ENCODE measurements around the gene CHD3. TPM values are rescaled to one million over a fixed set of nuclear protein-coding genes. Genes with fewer than 3 reads are reported as not detected.
"Not testable (repeated sequence)": the region's sequence is repeated elsewhere in the genome, so short reads cannot be mapped to it uniquely, and the experiment has no call there.

The CHD3 gene
- total RNA-seq, 1 donor from 2014 or later = 145 TPM

- intact Hi-C loops (cut with micrococcal nuclease) = loop anchor here (1.0 kb wide), 4 partner anchors 34 to 178 kb away; no protein-coding TSS in a partner anchor
Observed at GRCh38 chr17:7862692-7863437, 25.7 kb upstream of the CHD3 start.

DNA sequence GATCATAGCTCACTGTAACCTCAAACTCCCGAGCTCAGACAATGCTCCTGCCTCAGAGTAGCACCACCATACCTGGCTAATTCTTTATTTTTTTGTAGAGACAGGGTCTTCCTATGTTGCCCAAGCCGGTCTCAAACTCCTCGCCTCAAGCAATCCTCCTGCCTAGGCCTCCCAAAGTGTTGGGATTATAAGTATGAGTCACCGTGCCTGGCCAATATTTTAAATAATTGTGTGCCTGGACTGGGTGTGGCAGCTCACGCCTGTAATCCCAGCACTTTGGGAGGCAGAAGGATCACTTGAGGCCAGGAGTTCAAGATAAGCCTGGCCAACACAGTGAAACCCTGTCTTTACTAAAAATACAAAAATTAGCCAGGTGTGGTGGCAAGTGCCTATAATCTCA lies 24.2 kb upstream of the CHD3 start:
- intact Hi-C loops (cut with micrococcal nuclease) = not testable (repeated sequence)

DNA sequence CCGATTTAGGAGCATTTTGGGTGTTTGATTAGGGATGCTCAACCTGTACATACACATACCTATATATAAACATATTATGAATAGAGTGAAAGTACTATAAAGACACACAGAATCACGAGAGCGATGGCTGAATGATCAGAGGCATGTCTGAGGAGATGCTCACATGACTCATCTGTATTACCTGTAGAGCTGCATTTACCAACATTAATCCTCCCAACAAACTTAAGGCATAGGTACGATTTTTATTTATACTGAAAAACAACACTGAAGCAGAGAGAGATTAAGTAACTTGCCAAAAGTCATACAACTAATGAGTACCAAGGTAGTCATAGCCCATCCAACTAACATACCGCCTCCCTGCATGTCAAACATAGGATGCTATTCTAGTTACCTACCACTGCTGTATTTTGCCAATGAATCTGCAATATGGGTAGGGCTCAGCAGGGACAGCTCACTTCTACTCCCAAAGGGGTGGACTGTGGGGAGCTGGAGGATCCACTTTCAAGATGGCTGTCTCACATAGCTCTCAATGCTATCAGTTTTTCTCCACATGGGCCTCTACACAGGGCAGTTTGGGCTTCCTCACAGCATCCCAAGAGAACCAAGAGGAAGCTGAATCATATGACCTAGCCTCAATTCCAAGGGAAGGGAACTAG lies 23.5 kb upstream of the CHD3 start:
- intact Hi-C loops (cut with micrococcal nuclease) = no loop called here

- intact Hi-C loops (cut with micrococcal nuclease) = no loop called here
Observed at GRCh38 chr17:7867881-7868329, 20.7 kb upstream of the CHD3 start.

- intact Hi-C loops (cut with micrococcal nuclease) = no loop called here
Observed at GRCh38 chr17:7873051-7873450, 15.5 kb upstream of the CHD3 start.

DNA sequence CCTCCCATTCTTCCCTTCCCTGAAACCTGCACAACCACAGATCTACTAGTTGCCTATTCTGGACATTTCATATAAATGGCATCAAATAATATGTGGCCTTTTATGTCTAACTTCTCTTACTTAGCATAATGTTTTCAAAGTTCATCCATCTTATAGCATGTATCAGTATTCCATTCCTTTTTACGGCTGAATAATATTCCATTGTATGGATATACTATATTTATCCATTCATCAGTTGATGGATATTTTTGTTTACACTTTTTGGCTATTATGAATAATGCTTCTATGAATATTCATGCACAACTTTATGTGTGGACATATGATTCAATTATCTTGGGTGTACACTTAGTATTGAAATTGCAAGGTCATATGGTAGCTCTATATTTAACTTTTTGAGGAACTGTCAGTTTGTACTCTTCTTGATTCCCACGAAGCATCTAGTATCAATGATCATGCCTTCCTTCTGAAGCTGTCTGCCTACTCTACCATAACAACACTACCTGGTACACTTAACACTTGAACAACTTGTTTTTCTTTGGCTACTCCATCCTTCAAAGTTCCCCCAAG lies 12.7 kb upstream of the CHD3 start:
- intact Hi-C loops (cut with micrococcal nuclease) = no loop called here

DNA sequence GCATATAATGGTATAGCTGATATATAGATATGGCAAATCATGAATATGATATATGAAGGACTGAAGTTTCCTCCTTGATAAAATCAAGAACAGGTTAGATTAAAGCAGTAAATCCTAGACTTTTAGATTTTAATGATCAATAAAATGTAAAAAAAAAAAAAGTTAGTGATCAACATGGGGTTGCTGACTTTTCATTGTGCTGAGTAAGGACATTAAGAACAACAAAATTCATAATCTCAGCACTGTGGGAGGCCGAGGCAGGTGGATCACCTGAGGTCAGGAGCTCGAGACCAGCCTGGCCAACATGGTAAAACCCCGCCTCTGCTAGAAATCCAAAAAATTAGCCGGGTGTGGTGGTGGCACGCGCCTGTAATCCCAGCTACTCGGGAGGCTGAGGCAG lies 10.4 kb upstream of the CHD3 start:
- intact Hi-C loops (cut with micrococcal nuclease) = no loop called here

GRCh38 chr17:7880076-7880868 lies 8.3 kb upstream of the CHD3 start:
- intact Hi-C loops (cut with micrococcal nuclease) = no loop called here

DNA sequence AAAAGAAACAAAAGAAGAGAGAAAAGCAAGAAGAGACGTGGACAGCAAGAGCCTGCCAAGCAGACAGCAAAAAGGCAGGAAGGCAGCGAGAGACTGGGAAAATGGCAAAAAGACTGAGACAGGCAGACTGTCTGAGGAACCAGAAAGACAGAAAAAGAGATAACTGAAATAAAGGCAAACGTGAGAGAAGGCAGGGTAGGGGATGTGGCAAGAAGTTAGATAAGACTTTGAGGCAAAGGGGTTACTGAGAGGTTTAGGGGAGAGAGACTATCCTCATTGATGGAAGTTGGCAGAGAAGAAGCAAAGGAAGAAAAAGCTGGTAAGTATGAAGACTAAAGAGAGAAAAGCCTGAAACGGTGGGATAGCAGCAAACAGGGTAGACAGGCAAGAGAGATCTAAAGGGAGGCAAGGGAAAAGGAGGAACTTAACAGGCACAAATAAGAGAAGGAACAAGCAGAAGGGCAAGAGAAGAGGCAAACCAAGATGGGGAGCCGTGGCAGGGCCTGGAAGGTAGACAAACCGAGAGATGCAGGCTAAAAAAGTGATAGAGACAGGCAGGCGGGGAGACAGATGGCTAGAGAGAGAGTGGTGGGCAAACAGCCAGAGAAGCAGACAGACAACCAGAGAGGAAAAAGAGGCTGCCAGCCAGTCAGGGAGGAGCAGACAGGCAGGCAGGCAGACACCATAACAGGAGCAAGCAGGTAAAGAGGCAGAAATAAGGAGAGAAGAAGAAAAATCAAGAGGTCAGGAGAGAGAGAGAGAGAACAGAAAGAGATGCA lies 7.1 kb upstream of the CHD3 start:
- intact Hi-C loops (cut with micrococcal nuclease) = no loop called here

DNA sequence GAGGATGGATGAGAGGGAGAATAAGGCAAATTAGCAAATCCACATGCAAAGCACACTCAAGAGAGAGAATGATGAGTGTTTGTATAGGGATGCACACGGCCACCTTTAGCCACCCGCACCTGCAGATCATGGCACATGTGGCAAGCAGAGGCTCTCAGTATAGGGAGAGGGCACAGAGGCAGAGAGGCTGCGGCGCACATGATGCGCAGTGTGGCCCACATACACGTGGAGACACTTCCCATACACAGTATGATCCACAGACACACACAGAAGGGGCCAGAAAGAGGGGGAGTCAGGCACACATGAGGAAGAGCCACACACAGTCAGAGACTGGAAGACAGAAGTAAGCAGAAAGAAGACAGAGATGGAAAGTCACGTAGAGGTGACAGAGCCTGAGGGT lies 6.5 kb upstream of the CHD3 start:
- intact Hi-C loops (cut with micrococcal nuclease) = no loop called here

DNA sequence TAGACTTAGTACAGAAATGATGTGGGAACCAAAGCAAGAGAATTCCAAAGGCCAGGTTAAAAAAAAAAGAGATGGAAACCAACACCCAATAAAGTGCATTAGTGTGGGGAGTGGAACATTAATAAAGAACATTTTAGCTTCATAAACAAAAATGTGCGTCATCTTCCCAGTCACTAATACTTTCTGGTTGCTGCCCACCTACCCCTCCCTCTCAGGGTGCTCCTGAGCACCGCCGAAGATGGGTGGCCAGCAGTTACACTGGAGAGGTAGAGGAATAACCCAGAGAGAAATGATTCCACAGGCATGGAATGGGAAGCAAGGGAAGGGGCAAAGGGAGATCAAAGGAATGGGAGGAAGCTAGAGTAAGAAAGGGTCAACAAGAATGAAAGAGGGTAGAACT lies 6.0 kb upstream of the CHD3 start:
- intact Hi-C loops (cut with micrococcal nuclease) = no loop called here

GRCh38 chr17:7883781-7884386 lies 4.7 kb upstream of the CHD3 start:
- intact Hi-C loops (cut with micrococcal nuclease) = no loop called here

DNA sequence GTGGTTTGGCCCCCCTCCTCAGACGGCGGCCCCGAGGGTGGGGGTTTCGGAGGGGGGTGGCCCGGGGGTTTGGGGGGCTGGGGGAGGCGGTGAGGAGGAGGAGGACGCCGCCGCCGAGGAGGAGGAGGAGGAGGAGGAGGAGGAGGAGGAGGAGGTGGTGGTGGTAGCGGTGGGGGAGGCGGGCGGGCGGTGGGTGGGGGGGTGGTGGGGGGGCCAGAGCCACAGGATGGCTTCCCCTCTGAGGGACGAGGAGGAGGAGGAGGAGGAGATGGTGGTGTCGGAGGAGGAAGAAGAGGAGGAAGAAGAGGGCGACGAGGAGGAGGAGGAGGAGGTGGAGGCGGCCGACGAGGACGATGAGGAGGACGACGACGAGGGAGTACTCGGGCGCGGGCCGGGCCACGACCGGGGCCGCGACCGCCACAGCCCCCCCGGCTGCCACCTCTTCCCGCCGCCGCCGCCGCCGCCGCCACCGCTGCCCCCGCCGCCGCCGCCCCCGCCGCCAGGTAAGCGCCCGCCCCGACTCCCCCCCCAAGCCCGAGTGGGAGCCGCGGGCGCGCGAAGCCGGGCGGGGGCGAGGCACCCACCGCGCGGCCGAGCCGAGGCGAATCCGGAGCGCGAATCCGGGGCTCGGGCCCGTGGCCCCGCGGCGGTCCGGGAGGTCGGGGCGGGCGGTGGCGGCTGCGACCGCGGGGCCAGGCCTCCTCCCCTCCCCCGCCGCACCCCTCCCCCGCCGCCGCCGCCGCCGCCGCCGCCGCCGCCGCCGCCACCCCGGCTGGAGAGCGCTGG lies 3.8 kb upstream of the CHD3 start:
- intact Hi-C loops (cut with micrococcal nuclease) = no loop called here

DNA sequence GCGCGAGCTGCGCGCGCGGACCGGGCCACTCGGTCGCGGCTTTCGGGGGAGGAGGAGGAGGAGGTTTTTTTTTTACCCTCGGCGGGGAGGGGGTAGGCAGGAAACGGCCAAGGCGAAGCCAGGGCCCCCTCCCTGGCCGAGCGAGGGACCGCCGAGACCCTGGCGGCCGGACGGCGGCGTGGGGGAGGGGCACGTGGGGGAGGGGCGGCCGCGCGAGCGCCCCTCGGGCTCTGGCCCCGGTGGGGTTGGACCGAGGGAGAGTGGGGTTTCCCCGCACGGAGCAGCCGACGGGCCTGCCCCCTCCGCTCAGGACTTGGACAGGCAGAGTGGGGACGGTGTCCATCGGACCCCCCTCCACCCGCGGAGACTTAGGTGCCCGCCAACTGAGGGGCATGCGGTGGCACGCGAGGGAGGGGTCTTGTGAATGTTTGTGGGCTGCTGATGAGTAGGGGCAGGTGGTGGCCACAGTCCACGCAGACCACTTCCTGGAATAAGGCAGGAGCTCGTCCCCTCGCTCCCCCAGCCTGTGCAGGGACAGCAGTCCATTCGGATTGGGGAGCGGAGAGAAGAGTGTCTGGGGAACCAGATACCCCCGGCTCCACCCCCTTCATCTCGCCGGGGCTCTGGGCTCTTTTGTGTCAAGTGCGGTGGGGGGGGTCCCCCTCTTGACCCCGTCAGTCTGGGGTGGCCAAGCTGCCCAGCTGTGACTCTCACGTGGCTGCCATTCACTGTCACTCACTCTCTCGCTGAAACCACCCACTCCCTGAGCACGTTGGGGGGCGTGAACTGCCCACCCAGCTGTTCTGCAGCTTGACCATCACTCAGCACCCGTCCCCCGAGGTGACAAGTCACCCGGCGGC lies 3.0 kb upstream of the CHD3 start:
- intact Hi-C loops (cut with micrococcal nuclease) = no loop called here

GRCh38 chr17:7886227-7887037 lies 2.2 kb upstream of the CHD3 start:
- intact Hi-C loops (cut with micrococcal nuclease) = loop anchor here (1.0 kb wide), 5 partner anchors 29 to 104 kb away; partner anchors contain the start of genes CNTROB, KDM6B and NAA38

DNA sequence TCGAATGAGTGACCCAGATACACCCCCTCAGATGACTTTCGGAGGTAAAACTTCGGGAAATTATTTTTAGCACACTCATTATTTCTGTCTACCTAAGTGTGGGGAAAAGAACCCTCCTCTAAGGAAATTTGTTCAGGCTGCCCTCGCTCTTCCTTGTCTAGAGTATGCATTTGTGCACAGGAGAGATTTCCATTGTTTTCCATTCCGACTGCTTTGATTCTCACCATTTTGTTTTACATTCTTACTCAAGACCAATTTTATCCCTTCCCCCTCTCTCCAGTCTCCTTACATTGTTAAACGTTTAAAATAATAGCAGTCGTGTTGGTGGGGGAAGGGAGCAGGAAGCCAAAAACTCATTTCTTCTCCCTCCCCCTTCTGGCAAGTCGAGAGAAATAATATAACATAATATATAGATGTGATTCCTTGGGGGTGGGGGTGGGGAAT lies 1.5 kb upstream of the CHD3 start:
- intact Hi-C loops (cut with micrococcal nuclease) = loop anchor here (1.0 kb wide), 5 partner anchors 28 to 103 kb away; partner anchors contain the start of genes CNTROB, KDM6B and NAA38

- intact Hi-C loops (cut with micrococcal nuclease) = loop anchor here (1.0 kb wide), 6 partner anchors 28 to 103 kb away; partner anchors contain the start of genes CNTROB, KDM6B and NAA38
Observed at GRCh38 chr17:7887482-7888183, 956 bp upstream of the CHD3 start.
